Neural progenitor cell (in vitro differentiated cells): ENCODE measurements around the gene CDA.

Experiments used
- EZH2 ChIP-seq: fragments of 200-600 bp; sonication (generic); IDR thresholded peaks from 2 replicates; pipeline ENCODE4 v1.6.1; 2017; ENCODE audit warnings: antibody characterized with exemption, mild to moderate bottlenecking, moderate library complexity
- EZH2phosphoT487 ChIP-seq: fragments of 200-600 bp; sonication (generic); IDR thresholded peaks from 2 replicates; pipeline ENCODE4 v1.6.1; 2017; ENCODE audit warnings: antibody characterized with exemption

GRCh38 chr1:20641975-20642374, 53.1 kb downstream of the CDA start:
- TF ChIP-seq EZH2 (no peak), EZH2phosphoT487 (no peak)
